K562 (cell line): ENCODE results near the gene KYAT1. TPM values are rescaled to one million over a fixed set of nuclear protein-coding genes. Genes with fewer than 3 reads are reported as not detected.

ENCODE experiments used
- ATAC-seq: fragments of 200-7000 bp; cut with Tn5 transposase; 3 replicates; pipeline ENCODE4 v1.9.1; 2020; ENCODE audit warnings: moderate library complexity
- BruUV-seq: library from RNA; stranded (reverse); fragments of 400-500 nt; replicated peaks from 2 replicates; lab custom pipeline; 2021; lab: Mats Ljungman, UMichigan
- CTCF ChIA-PET: fragments of 300-600 bp; formaldehyde crosslinking; extraction: SDS; loops from one replicate; lab custom pipeline; 2021; ENCODE audit warnings: low intra/inter-chr PET ratio; lab: Yijun Ruan, JAX
- POLR2A ChIA-PET: fragments of 300-600, 350-650 bp; sonication (Branson Sonifier 250); formaldehyde crosslinking; extraction: SDS; loops from one replicate; lab custom pipeline; 2021; ENCODE audit warnings: antibody characterized with exemption, inconsistent platforms; lab: Yijun Ruan, JAX
- DNase-seq, 4 experiments: peaks; one replicate each; pipeline versions ENCODE4 v3.0.0 to v3.0.0-alpha.2; 2011 to 2018; ENCODE audit warnings: low spot score in 3 of 4, mixed read lengths in 3 of 4; ENCODE audit errors: extremely low read depth in 1 of 4
- FAIRE-seq: peaks from 2 replicates; lab custom pipeline; 2011; peaks lifted over from hg19 to GRCh38; lab: Jason Lieb, UNC
- H2AFZ ChIP-seq: 2 replicates; pipeline ENCODE4 v1.6.0; 2011; ENCODE audit warnings: low read depth, low read length, control low read depth, inconsistent platforms
- H3K27ac ChIP-seq: fragments of 200-600 bp; 3 replicates; pipeline ENCODE4 v1.8.0; 2011; ENCODE audit warnings: low read depth, mild to moderate bottlenecking, control low read depth, inconsistent platforms, low read length, moderate library complexity, mixed read lengths; ENCODE audit errors: extremely low read depth
- H3K27me3 ChIP-seq, 2 experiments: fragments of 300-600 bp in 1 of 2; 2 replicates in 1 of 2; 3 replicates in 1 of 2; pipeline versions ENCODE4 v1.6.0 to v1.8.0; 2011; ENCODE audit warnings: inconsistent platforms in 2 of 2, low read length in 2 of 2, mild to moderate bottlenecking in 1 of 2, mixed read lengths in 1 of 2, moderate library complexity in 1 of 2; ENCODE audit not compliant: control insufficient read depth in 2 of 2, insufficient read depth in 2 of 2
- H3K36me3 ChIP-seq: fragments of 300-600 bp; 3 replicates; pipeline ENCODE4 v1.8.0; 2011; ENCODE audit warnings: mild to moderate bottlenecking, low read length, inconsistent platforms; ENCODE audit not compliant: control insufficient read depth, insufficient read depth
- H3K4me1 ChIP-seq, 2 experiments: fragments of 200-600 bp in 1 of 2; replicated peaks in 1 of 2; 2 replicates in 1 of 2; 3 replicates in 1 of 2; pipeline versions ENCODE4 v1.5.1 to v1.8.0; 2011; ENCODE audit warnings: inconsistent platforms in 2 of 2, low read length in 2 of 2, mild to moderate bottlenecking in 1 of 2, mixed read lengths in 1 of 2, moderate library complexity in 1 of 2; ENCODE audit not compliant: control insufficient read depth in 2 of 2, insufficient read depth in 2 of 2
- H3K4me2 ChIP-seq: 2 replicates; pipeline ENCODE4 v1.6.1; 2011; ENCODE audit warnings: low read length, control low read depth, inconsistent platforms, mixed read lengths; ENCODE audit not compliant: insufficient read depth
- H3K4me3 ChIP-seq: fragments of 200-600 bp; sonication (generic), shearing (Covaris generic); 2 replicates; pipeline ENCODE4 v1.5.1; 2016; ENCODE audit warnings: control low read depth, inconsistent platforms
- H3K79me2 ChIP-seq: fragments of 200-600 bp; 3 replicates; pipeline ENCODE4 v1.8.0; 2011; ENCODE audit warnings: low read length, inconsistent platforms; ENCODE audit not compliant: control insufficient read depth, insufficient read depth
- H3K9ac ChIP-seq, 2 experiments: 2 replicates each; pipeline versions ENCODE4 v1.6.0 to v1.6.1; 2011; ENCODE audit warnings: low read depth in 2 of 2, low read length in 2 of 2, control low read depth in 1 of 2, inconsistent platforms in 1 of 2, mild to moderate bottlenecking in 1 of 2, mixed read lengths in 1 of 2; ENCODE audit not compliant: insufficient read depth in 1 of 2
- H3K9me1 ChIP-seq: one replicate; pipeline ENCODE4 v1.6.0; 2011; ENCODE audit warnings: inconsistent platforms, mild to moderate bottlenecking, low read length, moderate library complexity; ENCODE audit not compliant: control insufficient read depth, insufficient read depth
- H3K9me3 ChIP-seq: replicated peaks from 2 replicates; pipeline ENCODE4 v1.5.1; 2011; ENCODE audit warnings: low read depth, low read length, inconsistent platforms; ENCODE audit not compliant: control insufficient read depth, insufficient read depth
- H4K20me1 ChIP-seq: replicated peaks from 2 replicates; pipeline ENCODE4 v1.6.1; 2011; ENCODE audit warnings: low read length, inconsistent platforms, mixed read lengths; ENCODE audit not compliant: control insufficient read depth, insufficient read depth
- CHD4 ChIP-seq: fragments of 200-600 bp; sonication (generic); IDR thresholded peaks from 3 replicates; pipeline ENCODE4 v1.6.1; 2012; ENCODE audit warnings: low read depth, mild to moderate bottlenecking, mixed read lengths, low read length, inconsistent platforms; ENCODE audit not compliant: insufficient read depth, insufficient replicate concordance, poor library complexity, severe bottlenecking
- NFE2 ChIP-seq: IDR thresholded peaks from 2 replicates; pipeline ENCODE4 v1.6.1; 2014; ENCODE audit warnings: antibody characterized with exemption, low read depth
- PCBP1 ChIP-seq: fragments of 200-400 bp; formaldehyde crosslinking; IDR thresholded peaks from 2 replicates; pipeline ENCODE4 v1.6.1; 2018; ENCODE audit warnings: mild to moderate bottlenecking, low read depth, low read length; ENCODE audit not compliant: poor library complexity, severe bottlenecking
- POLR2AphosphoS2 ChIP-seq: IDR thresholded peaks from 2 replicates; pipeline ENCODE4 v1.6.1; 2012; ENCODE audit warnings: low read length, improper control_type of control experiment
- POLR2H ChIP-seq: IDR thresholded peaks from 2 replicates; pipeline ENCODE4 v1.6.1; 2016; ENCODE audit warnings: missing genetic modification characterization, low read depth, mild to moderate bottlenecking, control low read depth, missing compliant biosample characterization, moderate library complexity
- RAD21 ChIP-seq, 2 experiments: fragments of 250-450 bp in 1 of 2; fragments of 450-650 bp in 1 of 2; sonication (Bioruptor Pico) in 1 of 2; formaldehyde crosslinking in 1 of 2; IDR thresholded peaks in 1 of 2; conservative IDR thresholded peaks in 1 of 2; 2 replicates each; pipeline versions ENCODE4 v1.4.0 to v1.8.0; 2020 to 2022; ENCODE audit warnings: mild to moderate bottlenecking in 2 of 2, moderate library complexity in 1 of 2
- SRSF7 ChIP-seq: fragments of 200-400 bp; formaldehyde crosslinking; optimal IDR thresholded peaks from 2 replicates; pipeline ENCODE3; 2017; ENCODE audit warnings: mild to moderate bottlenecking, low read depth, low read length
- ZNF12 ChIP-seq: sonication (generic); formaldehyde crosslinking; IDR thresholded peaks from 2 replicates; pipeline ENCODE4 v1.4.0; 2020; ENCODE audit warnings: mild to moderate bottlenecking, missing genetic modification reagents
- WGBS: fragments of 100-300 bp; shearing (Covaris generic); methylation state at CpG from one replicate; pipeline ENCODE4 v1.1.6; 2016; ENCODE audit warnings: low coverage, mixed read lengths; ENCODE audit not compliant: insufficient coverage; ENCODE audit errors: missing lambda C conversion rate; 5-methylcytosine and 5-hydroxymethylcytosine counted together
- in situ Hi-C: fragments of 300-500 bp; cut with MboI; formaldehyde crosslinking; loops from 4 replicates; pipeline ENCODE4 v1.15.0; 2018; ENCODE audit warnings: inconsistent platforms, mixed read lengths
- intact Hi-C: fragments of 100-400 bp; cut with micrococcal nuclease; formaldehyde crosslinking; loops from 2 replicates; pipeline ENCODE4 v1.14.2; 2022
- polyA plus RNA-seq, 8 experiments: library from polyadenylated mRNA; depleted of rRNA in 4 of 8; stranded (reverse) in 5 of 8; unstranded in 3 of 8; fragments of >200 nt; fragmentation: Nextera tagmentation in 2 of 8; fragmentation: Illumina TruSeq in 1 of 8; extraction: Ambion mirVana in 2 of 8; extraction: Trizol in 1 of 8; gene quantifications; 2 replicates each; pipeline versions ENCODE4 v1.2.1 to v1.2.3, GENCODE V29; 2011 to 2014; ENCODE audit warnings: inconsistent platforms in 1 of 8, missing spikeins in 1 of 8
- total RNA-seq, 7 experiments: library from RNA; depleted of rRNA in 6 of 7; stranded (reverse); fragments of >200 nt in 6 of 7; fragmentation: Illumina TruSeq in 2 of 7; extraction: Trizol in 2 of 7; gene quantifications; 2 replicates each; pipeline versions ENCODE4 v1.2.1 to v1.2.3, GENCODE V29; 2011 to 2021; ENCODE audit warnings: low replicate concordance in 1 of 7
- TF ChIP-seq, protein P1 (sequence below): fragments of 250-450 bp; sonication (Bioruptor Pico); IDR thresholded peaks from 2 replicates; pipeline ENCODE4 v1.6.1; 2021; ENCODE audit warnings: mild to moderate bottlenecking
- TF ChIP-seq, protein P2 (sequence below): IDR thresholded peaks from 3 replicates; pipeline ENCODE4 v1.6.1; 2011; ENCODE audit warnings: borderline replicate concordance, mild to moderate bottlenecking; ENCODE audit not compliant: insufficient read length, insufficient read depth
- TF ChIP-seq, protein P3 (sequence below), 3 experiments: IDR thresholded peaks in 2 of 3; conservative IDR thresholded peaks in 1 of 3; 2 replicates each; pipeline ENCODE4 v1.5.1; 2011 to 2012; ENCODE audit warnings: low read length in 3 of 3, mild to moderate bottlenecking in 3 of 3, control low read depth in 2 of 3, improper control_type of control experiment in 1 of 3, inconsistent platforms in 1 of 3, low read depth in 1 of 3, mixed read lengths in 1 of 3, moderate library complexity in 1 of 3; ENCODE audit not compliant: insufficient read depth in 2 of 3
- TF ChIP-seq, protein P4 (sequence below): fragments of 250-450 bp; sonication (Bioruptor Pico); IDR thresholded peaks from 2 replicates; pipeline ENCODE4 v1.5.0; 2021
- TF ChIP-seq, protein P5 (sequence below): fragments of 250-450 bp; sonication (Bioruptor Pico); IDR thresholded peaks from 2 replicates; pipeline ENCODE4 v1.5.1; 2021; ENCODE audit warnings: mild to moderate bottlenecking

The KYAT1 gene
- total and polyA plus RNA-seq, 9 of the 15 experiments (the other 6 are each of a cell fraction or from before 2014, with no cell fraction given), result 6.4 to 16.8 (median 11.1) TPM

DNA sequence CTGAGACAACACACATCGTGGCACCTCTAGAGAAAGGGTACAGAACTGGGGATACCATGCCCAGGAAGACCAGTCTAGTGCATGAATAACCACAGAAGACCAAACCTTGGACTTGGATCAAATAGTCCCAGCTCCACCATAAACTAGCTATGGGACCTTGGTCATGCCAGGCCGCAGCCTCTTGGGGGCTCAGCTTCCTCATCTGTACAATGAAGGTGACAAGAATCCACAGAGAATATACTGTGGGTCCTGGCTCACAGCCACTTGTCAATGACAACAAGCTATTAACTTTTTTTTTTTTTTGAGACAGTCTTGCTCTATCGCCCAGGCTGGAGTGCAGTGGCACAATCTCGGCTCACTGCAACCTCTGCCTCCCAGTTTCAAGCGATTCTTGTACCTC, 3.9 kb downstream of the KYAT1 start:
- H4K20me1 ChIP-seq, result no peaks in the 10 kb centered on the region; the same call in 1 of the 2 replicates
- no peak overlapping the region for H2AFZ ChIP-seq
- in situ Hi-C loops, result no loop called here
- H3K36me3 ChIP-seq, result no peaks in the 10 kb centered on the region
- BruUV-seq, result no TSS peak
- peaks cover 9 to 33% of the 10 kb centered on the region in 2 experiments; a peak in 4 of 5 replicates for H3K4me1 ChIP-seq
- ChIA-PET CTCF (no interaction called here), POLR2A (interaction anchor here (0.7 to 1.0 kb wide), 6 partner anchors 10 to 67 kb away, joined by 3 to 7 read pairs (median 4); no protein-coding TSS in a partner anchor)
- no peaks in the 10 kb centered on the region for H3K9me1 ChIP-seq
- H3K4me2 ChIP-seq, result no peak overlapping the region
- no peaks in the 10 kb centered on the region for H3K27me3 ChIP-seq
- no peaks in the 10 kb centered on the region for H3K9me3 ChIP-seq
- FAIRE-seq (no peak), DNase-seq (peak in 2 of 4 experiments; percentile 6 to 16), ATAC-seq (no peak)
- 82% methylated on average over 5 of the region's 5 CpGs for WGBS
- H3K79me2 ChIP-seq, result peaks cover 26% of the 10 kb centered on the region
- H3K27ac ChIP-seq, result no peak overlapping the region
- no peak overlapping the region for H3K9ac ChIP-seq
- intact Hi-C loops, result no loop called here
- H3K4me3 ChIP-seq, result no peak overlapping the region
- TF ChIP-seq, protein P1, sequence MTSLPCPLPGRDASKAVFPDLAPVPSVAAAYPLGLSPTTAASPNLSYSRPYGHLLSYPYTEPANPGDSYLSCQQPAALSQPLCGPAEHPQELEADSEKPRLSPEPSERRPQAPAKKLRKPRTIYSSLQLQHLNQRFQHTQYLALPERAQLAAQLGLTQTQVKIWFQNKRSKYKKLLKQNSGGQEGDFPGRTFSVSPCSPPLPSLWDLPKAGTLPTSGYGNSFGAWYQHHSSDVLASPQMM (CRISPR knock-in tag), result no peak
- TF ChIP-seq PCBP1, result no peak
- TF ChIP-seq, protein P2, sequence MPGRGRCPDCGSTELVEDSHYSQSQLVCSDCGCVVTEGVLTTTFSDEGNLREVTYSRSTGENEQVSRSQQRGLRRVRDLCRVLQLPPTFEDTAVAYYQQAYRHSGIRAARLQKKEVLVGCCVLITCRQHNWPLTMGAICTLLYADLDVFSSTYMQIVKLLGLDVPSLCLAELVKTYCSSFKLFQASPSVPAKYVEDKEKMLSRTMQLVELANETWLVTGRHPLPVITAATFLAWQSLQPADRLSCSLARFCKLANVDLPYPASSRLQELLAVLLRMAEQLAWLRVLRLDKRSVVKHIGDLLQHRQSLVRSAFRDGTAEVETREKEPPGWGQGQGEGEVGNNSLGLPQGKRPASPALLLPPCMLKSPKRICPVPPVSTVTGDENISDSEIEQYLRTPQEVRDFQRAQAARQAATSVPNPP, result no peak
- TF ChIP-seq SRSF7, result no peak
- no peak for TF ChIP-seq POLR2AphosphoS2
- TF ChIP-seq, protein P3, sequence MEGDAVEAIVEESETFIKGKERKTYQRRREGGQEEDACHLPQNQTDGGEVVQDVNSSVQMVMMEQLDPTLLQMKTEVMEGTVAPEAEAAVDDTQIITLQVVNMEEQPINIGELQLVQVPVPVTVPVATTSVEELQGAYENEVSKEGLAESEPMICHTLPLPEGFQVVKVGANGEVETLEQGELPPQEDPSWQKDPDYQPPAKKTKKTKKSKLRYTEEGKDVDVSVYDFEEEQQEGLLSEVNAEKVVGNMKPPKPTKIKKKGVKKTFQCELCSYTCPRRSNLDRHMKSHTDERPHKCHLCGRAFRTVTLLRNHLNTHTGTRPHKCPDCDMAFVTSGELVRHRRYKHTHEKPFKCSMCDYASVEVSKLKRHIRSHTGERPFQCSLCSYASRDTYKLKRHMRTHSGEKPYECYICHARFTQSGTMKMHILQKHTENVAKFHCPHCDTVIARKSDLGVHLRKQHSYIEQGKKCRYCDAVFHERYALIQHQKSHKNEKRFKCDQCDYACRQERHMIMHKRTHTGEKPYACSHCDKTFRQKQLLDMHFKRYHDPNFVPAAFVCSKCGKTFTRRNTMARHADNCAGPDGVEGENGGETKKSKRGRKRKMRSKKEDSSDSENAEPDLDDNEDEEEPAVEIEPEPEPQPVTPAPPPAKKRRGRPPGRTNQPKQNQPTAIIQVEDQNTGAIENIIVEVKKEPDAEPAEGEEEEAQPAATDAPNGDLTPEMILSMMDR (IDR thresholded peaks at IDR 0.05 in 2 of 3, conservative IDR thresholded peaks at IDR 0.05 in 1 of 3; ENCODE audit: insufficient read depth in 2 of 3, low read depth in 1 of 3, low read length in 3 of 3), result no peak; a peak in 1 of 6 replicates
- TF ChIP-seq NFE2, result no peak
- TF ChIP-seq CHD4, result no peak
- TF ChIP-seq, protein P4, sequence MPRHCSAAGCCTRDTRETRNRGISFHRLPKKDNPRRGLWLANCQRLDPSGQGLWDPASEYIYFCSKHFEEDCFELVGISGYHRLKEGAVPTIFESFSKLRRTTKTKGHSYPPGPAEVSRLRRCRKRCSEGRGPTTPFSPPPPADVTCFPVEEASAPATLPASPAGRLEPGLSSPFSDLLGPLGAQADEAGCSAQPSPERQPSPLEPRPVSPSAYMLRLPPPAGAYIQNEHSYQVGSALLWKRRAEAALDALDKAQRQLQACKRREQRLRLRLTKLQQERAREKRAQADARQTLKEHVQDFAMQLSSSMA (CRISPR knock-in tag), result no peak
- TF ChIP-seq, protein P5, sequence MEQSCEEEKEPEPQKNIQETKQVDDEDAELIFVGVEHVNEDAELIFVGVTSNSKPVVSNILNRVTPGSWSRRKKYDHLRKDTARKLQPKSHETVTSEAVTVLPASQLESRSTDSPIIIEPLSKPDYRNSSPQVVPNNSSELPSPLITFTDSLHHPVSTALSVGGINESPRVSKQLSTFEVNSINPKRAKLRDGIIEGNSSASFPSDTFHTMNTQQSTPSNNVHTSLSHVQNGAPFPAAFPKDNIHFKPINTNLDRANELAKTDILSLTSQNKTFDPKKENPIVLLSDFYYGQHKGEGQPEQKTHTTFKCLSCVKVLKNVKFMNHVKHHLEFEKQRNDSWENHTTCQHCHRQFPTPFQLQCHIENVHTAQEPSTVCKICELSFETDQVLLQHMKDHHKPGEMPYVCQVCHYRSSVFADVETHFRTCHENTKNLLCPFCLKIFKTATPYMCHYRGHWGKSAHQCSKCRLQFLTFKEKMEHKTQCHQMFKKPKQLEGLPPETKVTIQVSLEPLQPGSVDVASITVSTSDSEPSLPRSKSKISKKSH, result no peak
- TF ChIP-seq RAD21 (CRISPR knock-in tag; conservative IDR thresholded peaks at IDR 0.05 in 1 of 2, IDR thresholded peaks at IDR 0.05 in 1 of 2), result peak in 1 of 2 experiments; percentile 21; a peak in 2 of 4 replicates
- TF ChIP-seq POLR2H (tag), result no peak
- TF ChIP-seq ZNF12 (CRISPR knock-in tag), result no peak
